Measurements from ENCODE around the gene GHDC.

DNA sequence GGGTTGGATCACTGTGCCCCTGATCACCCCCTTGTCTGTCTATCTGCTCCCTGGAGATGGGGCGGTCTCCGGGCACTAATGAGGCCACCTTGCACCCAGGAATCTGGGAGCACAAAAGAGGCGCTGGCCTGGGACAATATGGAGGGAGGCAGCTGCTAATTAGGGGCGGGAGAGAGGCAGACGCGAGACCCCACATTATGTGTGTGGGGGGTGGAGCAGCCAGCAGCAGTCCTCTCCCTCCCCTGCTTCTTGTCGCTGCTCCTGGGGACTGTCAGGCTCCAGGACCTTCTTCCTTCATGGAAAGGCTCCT, 8.7 kb downstream of the GHDC start:
- TF ChIP-seq, protein P1, sequence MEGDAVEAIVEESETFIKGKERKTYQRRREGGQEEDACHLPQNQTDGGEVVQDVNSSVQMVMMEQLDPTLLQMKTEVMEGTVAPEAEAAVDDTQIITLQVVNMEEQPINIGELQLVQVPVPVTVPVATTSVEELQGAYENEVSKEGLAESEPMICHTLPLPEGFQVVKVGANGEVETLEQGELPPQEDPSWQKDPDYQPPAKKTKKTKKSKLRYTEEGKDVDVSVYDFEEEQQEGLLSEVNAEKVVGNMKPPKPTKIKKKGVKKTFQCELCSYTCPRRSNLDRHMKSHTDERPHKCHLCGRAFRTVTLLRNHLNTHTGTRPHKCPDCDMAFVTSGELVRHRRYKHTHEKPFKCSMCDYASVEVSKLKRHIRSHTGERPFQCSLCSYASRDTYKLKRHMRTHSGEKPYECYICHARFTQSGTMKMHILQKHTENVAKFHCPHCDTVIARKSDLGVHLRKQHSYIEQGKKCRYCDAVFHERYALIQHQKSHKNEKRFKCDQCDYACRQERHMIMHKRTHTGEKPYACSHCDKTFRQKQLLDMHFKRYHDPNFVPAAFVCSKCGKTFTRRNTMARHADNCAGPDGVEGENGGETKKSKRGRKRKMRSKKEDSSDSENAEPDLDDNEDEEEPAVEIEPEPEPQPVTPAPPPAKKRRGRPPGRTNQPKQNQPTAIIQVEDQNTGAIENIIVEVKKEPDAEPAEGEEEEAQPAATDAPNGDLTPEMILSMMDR (optimal IDR thresholded peaks at IDR 0.05 in 1 of 3, IDR thresholded peaks at IDR 0.05 in 1 of 3, conservative IDR thresholded peaks at IDR 0.05 in 1 of 3; ENCODE audit: extremely low read depth in 1 of 3, insufficient read depth in 2 of 3, low read length in 3 of 3): no peak
- no peak for TF ChIP-seq EZH2 (IDR thresholded peaks at IDR 0.05; ENCODE audit: low read length)
